B cell (primary cell): ENCODE data around the gene UBA3. TPM values are rescaled to one million over a fixed set of nuclear protein-coding genes. Genes with fewer than 3 reads are reported as not detected.

Experiments
- ATAC-seq: fragments of 200-7000 bp; cut with Tn5 transposase; one replicate; pipeline ENCODE4 v1.10.0; 2021; ENCODE audit warnings: low read depth, mild to moderate bottlenecking, moderate number of reproducible peaks, moderate library complexity
- CTCF ChIA-PET: fragments of 350-600 bp; sonication (Branson Sonifier 250); formaldehyde crosslinking; loops from one replicate; lab custom pipeline; 2021; ENCODE audit warnings: antibody characterized with exemption, inconsistent platforms; lab: Charles Lee
- POLR2A ChIA-PET: fragments of 350-600 bp; sonication (Branson Sonifier 250); formaldehyde crosslinking; loops from one replicate; lab custom pipeline; 2021; ENCODE audit warnings: antibody characterized with exemption; lab: Charles Lee
- DNase-seq: peaks from one replicate; pipeline ENCODE4 v3.0.0; 2013
- H2AFZ ChIP-seq: 2 replicates; pipeline ENCODE4 v1.6.1; 2012; ENCODE audit warnings: mild to moderate bottlenecking, low read depth, low read length; ENCODE audit not compliant: insufficient read depth, poor library complexity, severe bottlenecking
- H3K27ac ChIP-seq, 2 donors: 1 replicate in 1 of 2; 2 replicates in 1 of 2; pipeline ENCODE4 v1.5.1; 2012 to 2013; ENCODE audit warnings: low read length in 2 of 2, mild to moderate bottlenecking in 2 of 2, moderate library complexity in 1 of 2
- H3K27me3 ChIP-seq, 4 experiments: fragments of 200-600 bp in 1 of 4; sonication (generic) in 1 of 4; replicated peaks in 1 of 4; 1 replicate in 2 of 4; 2 replicates in 2 of 4; pipeline versions ENCODE4 v1.6.1 to v1.7.0; 2013 to 2016; ENCODE audit warnings: low read length in 3 of 4, mild to moderate bottlenecking in 2 of 4, mixed read lengths in 1 of 4, moderate library complexity in 1 of 4; ENCODE audit not compliant: insufficient read depth in 4 of 4, control insufficient read depth in 3 of 4; ENCODE audit errors: control extremely low read depth in 1 of 4
- H3K36me3 ChIP-seq, 2 experiments: replicated peaks in 1 of 2; 1 replicate in 1 of 2; 2 replicates in 1 of 2; pipeline versions ENCODE4 v1.6.1 to v1.7.1; 2013; ENCODE audit warnings: low read length in 1 of 2; ENCODE audit not compliant: insufficient read depth in 2 of 2, control insufficient read depth in 1 of 2; ENCODE audit errors: control extremely low read depth in 1 of 2, extremely low read depth in 1 of 2
- H3K4me1 ChIP-seq, 2 donors: fragments of 200-600 bp in 1 of 2; sonication (generic) in 1 of 2; 1 replicate in 1 of 2; 2 replicates in 1 of 2; pipeline versions ENCODE4 v1.5.1 to v1.6.1; 2013 to 2017; ENCODE audit warnings: low read length in 2 of 2; ENCODE audit not compliant: control insufficient read depth in 2 of 2, insufficient read depth in 2 of 2
- H3K4me2 ChIP-seq: replicated peaks from 2 replicates; pipeline ENCODE3; 2012; ENCODE audit warnings: mild to moderate bottlenecking, low read depth, low read length; ENCODE audit not compliant: poor library complexity, severe bottlenecking
- H3K4me3 ChIP-seq, 5 experiments: fragments of 200-600 bp in 1 of 5; sonication (generic) in 1 of 5; 1 replicate in 3 of 5; 2 replicates in 2 of 5; pipeline versions ENCODE4 v1.5.1 to v1.7.0; 2011 to 2016; ENCODE audit warnings: low read length in 4 of 5, mild to moderate bottlenecking in 4 of 5, low read depth in 2 of 5, control low read depth in 1 of 5, moderate library complexity in 1 of 5; ENCODE audit not compliant: insufficient read depth in 1 of 5; ENCODE audit errors: control extremely low read depth in 1 of 5, extremely low read depth in 1 of 5
- H3K79me2 ChIP-seq: fragments of 200-600 bp; sonication (generic); one replicate; pipeline ENCODE4 v1.6.0; 2016; ENCODE audit warnings: low read length; ENCODE audit not compliant: control insufficient read depth, insufficient read depth
- H3K9ac ChIP-seq: fragments of 200-600 bp; sonication (generic); 2 replicates; pipeline ENCODE4 v1.6.1; 2017; ENCODE audit warnings: mild to moderate bottlenecking, low read length, moderate library complexity
- H3K9me3 ChIP-seq, 3 donors: one replicate each; pipeline versions ENCODE4 v1.6.1 to v1.7.1; 2013; ENCODE audit warnings: low read length in 2 of 3; ENCODE audit not compliant: control insufficient read depth in 2 of 3, insufficient read depth in 1 of 3; ENCODE audit errors: control extremely low read depth in 1 of 3
- H4K20me1 ChIP-seq: 2 replicates; pipeline ENCODE4 v1.6.0; 2012; ENCODE audit warnings: mild to moderate bottlenecking, low read length; ENCODE audit not compliant: insufficient read depth, control insufficient read depth, poor library complexity, severe bottlenecking
- H3K27ac Mint-ChIP-seq: one replicate; pipeline ENCODE4 v1.8.0; 2021; ENCODE audit warnings: mixed read lengths
- H3K27me3 Mint-ChIP-seq: one replicate; pipeline ENCODE4 v1.8.0; 2021; ENCODE audit warnings: mixed read lengths
- H3K4me1 Mint-ChIP-seq: one replicate; pipeline ENCODE4 v1.8.0; 2021; ENCODE audit warnings: mixed read lengths
- H3K4me3 Mint-ChIP-seq: one replicate; pipeline ENCODE4 v1.8.0; 2021; ENCODE audit warnings: mixed read lengths
- H3K9me3 Mint-ChIP-seq: one replicate; pipeline ENCODE4 v1.8.0; 2022; ENCODE audit warnings: mixed read lengths; ENCODE audit not compliant: insufficient read depth
- CTCF ChIP-seq: fragments of 200-600 bp; IDR thresholded peaks from one replicate; pipeline ENCODE4 v1.8.0; 2022; ENCODE audit warnings: antibody characterized with exemption, mild to moderate bottlenecking
- EZH2 ChIP-seq: IDR thresholded peaks from 2 replicates; pipeline ENCODE4 v1.6.1; 2012; ENCODE audit warnings: borderline replicate concordance, low read depth, mild to moderate bottlenecking, moderate library complexity, low read length; ENCODE audit not compliant: insufficient read depth, poor library complexity, severe bottlenecking
- WGBS: methylation state at CpG from one replicate; pipeline ENCODE4 v1.1.5; 2013; ENCODE audit warnings: missing lambda C conversion rate; ENCODE audit not compliant: insufficient coverage; 5-methylcytosine and 5-hydroxymethylcytosine counted together
- intact Hi-C: fragments of 100-400 bp; cut with micrococcal nuclease; formaldehyde crosslinking; loops from one replicate; pipeline ENCODE4 v1.10.0; 2022
- polyA plus RNA-seq: library from polyadenylated mRNA; depleted of rRNA; stranded (reverse); fragments of >200 nt; gene quantifications from 2 replicates; pipeline ENCODE4 v1.2.3, GENCODE V29; 2012
- total RNA-seq, 2 donors: library from RNA; stranded (reverse); fragments of 120-200 nt in 1 of 2; gene quantifications; 1 replicate in 1 of 2; 2 replicates in 1 of 2; pipeline versions ENCODE4 v1.2.3 to v1.2.4, GENCODE V29; 2013 to 2022

UBA3 gene
- total and polyA plus RNA-seq, 2 donors (not counting 1 experiment from before 2014, with no cell fraction given): 42.2 to 99.8 TPM

DNA sequence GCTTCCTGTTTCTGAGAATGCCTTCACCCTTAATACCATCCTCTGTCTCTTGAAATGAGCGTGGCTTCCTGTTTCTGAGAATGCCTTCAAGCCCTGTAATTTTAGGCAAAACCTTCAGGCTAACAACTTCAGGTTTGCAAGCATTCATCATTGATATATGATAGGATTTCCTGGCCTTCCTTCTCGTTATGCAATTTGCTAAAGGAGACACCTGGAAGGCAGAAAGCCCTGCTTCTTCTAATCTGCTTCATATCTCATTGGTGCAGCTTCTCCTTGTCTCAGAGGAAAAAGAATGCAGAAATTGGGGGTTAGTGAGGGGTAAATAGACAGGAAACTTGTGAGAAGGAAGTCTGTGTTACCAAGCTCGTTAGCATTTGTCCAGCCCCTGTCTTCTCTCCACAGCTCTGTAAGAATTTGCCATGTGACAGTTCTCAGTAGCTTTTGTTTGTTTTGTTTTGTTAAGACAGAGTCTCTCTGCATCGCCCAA, 11.9 kb upstream of the UBA3 start:
- Mint-ChIP-seq H3K4me3 (peak overlapping the region; percentile 70), H3K27ac (peak overlapping the region; percentile 85), H3K4me1 (peaks cover 85% of the 10 kb centered on the region), H3K9me3 (no peaks in the 10 kb centered on the region), H3K27me3 (no peaks in the 10 kb centered on the region)
- no peak for TF ChIP-seq CTCF
- no peak for TF ChIP-seq EZH2
- Histone ChIP-seq H3K27ac (peak overlapping the region; percentile 71 to 94), H3K4me2 (peak overlapping the region; percentile 87), H3K36me3 (peaks cover 2 to 30% of the 10 kb centered on the region in 2 experiments), H3K9me3 (no peaks in the 10 kb centered on the region), H3K4me1 (peaks cover 87 to 89% of the 10 kb centered on the region in 2 donors), H4K20me1 (peaks cover 7% of the 10 kb centered on the region), H3K4me3 (peak overlapping the region; percentile 26 to 46 (median 36)), H3K9ac (peak overlapping the region; percentile 36), H2AFZ (peak overlapping the region; percentile 29), H3K79me2 (peaks cover 89% of the 10 kb centered on the region), H3K27me3 (no peaks in the 10 kb centered on the region)
- intact Hi-C loops: loop anchor here (1.0 kb wide), 1 partner anchor 8 kb away; the partner anchor contains the start of gene ARL6IP5
- ATAC-seq (peak; percentile 68), DNase-seq (peak; percentile 72)
- 17% methylated on average over 1 of the region's 4 CpGs for WGBS
- POLR2A ChIA-PET: interaction anchor here (0.6 to 1.5 kb wide), 5 partner anchors 9 to 40 kb away, joined by 3 to 10 read pairs (median 6); partner anchors contain the start of gene TMF1
- CTCF ChIA-PET: interaction anchor here (0.8 to 4.5 kb wide), 5 partner anchors 9 to 78 kb away, joined by 3 to 25 read pairs (median 6); partner anchors contain the start of genes EOGT and TMF1
